ENCODE data around the gene OTULINL.

The OTULINL gene

DNA sequence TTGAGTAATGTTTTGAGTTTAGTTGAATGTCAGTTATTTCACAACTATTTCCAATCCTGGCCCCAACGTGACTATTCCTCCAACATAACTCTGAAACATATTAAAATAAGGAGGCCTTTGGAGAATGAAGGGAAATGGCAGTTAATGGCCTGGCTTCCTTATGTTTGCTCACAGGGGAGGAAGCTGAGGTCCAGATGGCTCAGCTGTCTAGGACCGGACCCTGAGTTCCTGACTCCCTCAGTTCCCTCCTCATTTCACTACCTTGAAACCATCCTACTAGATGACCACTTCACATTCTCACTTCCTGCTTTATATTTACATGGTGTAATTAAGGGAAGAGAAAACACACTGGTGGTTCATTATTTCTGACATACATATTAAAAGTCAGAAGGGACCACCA is 6.6 kb downstream of the OTULINL start:
- CTCF ChIA-PET: interaction anchor here (1.4 to 3.0 kb wide), 4 partner anchors 9 to 189 kb away, joined by 4 to 7 read pairs (median 4); no protein-coding TSS in a partner anchor
- POLR2A ChIA-PET: no interaction called here
- no peak for DNase-seq (ENCODE audit: extremely low spot score)
- TF ChIP-seq, protein P1, sequence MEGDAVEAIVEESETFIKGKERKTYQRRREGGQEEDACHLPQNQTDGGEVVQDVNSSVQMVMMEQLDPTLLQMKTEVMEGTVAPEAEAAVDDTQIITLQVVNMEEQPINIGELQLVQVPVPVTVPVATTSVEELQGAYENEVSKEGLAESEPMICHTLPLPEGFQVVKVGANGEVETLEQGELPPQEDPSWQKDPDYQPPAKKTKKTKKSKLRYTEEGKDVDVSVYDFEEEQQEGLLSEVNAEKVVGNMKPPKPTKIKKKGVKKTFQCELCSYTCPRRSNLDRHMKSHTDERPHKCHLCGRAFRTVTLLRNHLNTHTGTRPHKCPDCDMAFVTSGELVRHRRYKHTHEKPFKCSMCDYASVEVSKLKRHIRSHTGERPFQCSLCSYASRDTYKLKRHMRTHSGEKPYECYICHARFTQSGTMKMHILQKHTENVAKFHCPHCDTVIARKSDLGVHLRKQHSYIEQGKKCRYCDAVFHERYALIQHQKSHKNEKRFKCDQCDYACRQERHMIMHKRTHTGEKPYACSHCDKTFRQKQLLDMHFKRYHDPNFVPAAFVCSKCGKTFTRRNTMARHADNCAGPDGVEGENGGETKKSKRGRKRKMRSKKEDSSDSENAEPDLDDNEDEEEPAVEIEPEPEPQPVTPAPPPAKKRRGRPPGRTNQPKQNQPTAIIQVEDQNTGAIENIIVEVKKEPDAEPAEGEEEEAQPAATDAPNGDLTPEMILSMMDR (IDR thresholded peaks at IDR 0.05; ENCODE audit: control extremely low read depth, extremely low read depth, low read depth, missing control alignments): no peak

DNA sequence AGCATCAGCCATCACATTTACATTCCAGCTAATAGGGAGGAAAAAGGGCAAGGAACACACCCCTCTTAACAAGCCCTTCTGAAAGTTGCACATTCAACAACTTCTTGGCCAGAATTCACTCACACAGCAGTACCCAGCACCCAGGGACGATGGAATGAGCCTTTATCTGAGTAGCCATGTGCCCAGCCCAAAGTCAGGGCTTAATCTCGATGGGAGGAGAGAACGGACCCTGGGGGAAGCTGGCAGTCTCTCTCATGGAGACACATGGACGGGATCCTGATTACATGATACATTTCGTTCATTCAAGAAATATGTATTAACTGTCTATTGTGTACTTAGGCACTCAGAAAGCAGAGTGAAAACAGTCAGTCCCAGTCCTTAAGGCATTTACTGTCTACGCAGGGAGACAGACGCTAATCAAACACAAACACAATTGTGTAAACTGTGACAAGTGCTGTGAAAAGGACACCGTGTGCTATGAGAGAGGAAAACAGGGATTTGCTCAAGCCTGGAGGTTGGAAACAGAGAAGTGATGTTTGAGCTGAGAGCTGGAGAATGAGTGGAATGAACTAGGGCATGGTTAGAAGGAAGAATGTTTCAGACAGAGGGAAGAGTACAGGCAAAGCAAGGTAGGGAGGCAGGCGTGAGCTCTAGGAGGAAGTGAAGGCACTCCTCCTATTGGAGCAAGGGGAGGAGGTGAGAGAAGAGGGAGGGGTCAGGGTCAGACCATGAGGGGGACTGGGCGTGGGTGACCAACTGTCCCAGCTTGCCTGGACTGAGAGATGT is 7.4 kb downstream of the OTULINL start:
- ChIA-PET POLR2A (no interaction called here), CTCF (interaction anchor here (0.7 to 1.8 kb wide), 3 partner anchors 11 to 190 kb away, joined by 3 to 4 read pairs (median 4); no protein-coding TSS in a partner anchor)
- TF ChIP-seq, protein P1 (IDR thresholded peaks at IDR 0.05; ENCODE audit: control extremely low read depth, extremely low read depth, low read depth, missing control alignments): no peak
- no peak for DNase-seq (ENCODE audit: extremely low spot score)

DNA sequence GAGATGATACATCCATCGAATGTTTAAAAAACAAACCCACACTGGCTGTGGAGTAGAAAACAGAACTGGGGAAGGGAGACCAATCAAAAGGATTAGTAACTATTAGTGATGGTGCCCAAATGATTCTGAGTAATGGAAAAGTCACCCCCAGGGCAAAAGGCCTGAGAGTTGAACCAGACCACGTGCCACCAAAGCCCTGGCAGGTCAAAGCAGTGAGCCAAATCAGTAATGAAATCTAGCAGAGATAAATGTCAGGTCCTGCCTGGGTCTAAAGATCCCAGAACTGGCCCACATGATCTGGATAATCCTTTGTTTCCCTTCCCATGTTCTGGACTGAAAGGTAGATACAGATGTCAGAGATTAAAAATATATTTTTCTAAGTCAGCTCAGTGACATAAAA is 9.4 kb downstream of the OTULINL start:
- no peak for DNase-seq (ENCODE audit: extremely low spot score)
- CTCF ChIA-PET: interaction anchor here (0.9 to 1.9 kb wide), 2 partner anchors 11 to 14 kb away, joined by 3 to 4 read pairs; no protein-coding TSS in a partner anchor
- TF ChIP-seq, protein P1 (IDR thresholded peaks at IDR 0.05; ENCODE audit: control extremely low read depth, extremely low read depth, low read depth, missing control alignments): no peak
- POLR2A ChIA-PET: no interaction called here

DNA sequence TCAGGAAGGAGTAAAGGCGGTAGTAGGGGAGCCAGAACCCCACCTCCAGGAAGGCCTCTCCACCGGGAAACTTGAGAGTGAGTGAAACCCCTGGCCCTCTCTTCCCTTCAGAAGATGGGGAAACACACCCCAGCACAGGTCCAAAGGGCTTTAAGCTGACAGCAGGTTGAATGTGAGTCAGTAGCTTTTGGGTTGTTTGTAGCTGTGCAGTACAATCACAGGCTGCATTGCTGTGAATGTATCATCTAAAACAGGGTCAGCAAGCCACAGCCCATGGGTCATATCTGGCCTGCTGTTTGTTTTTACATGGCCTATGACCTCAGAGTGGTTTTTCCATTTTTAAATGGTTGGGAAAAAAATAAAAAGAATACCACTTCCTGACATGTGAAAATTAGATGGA is 10.0 kb downstream of the OTULINL start:
- POLR2A ChIA-PET: no interaction called here

DNA sequence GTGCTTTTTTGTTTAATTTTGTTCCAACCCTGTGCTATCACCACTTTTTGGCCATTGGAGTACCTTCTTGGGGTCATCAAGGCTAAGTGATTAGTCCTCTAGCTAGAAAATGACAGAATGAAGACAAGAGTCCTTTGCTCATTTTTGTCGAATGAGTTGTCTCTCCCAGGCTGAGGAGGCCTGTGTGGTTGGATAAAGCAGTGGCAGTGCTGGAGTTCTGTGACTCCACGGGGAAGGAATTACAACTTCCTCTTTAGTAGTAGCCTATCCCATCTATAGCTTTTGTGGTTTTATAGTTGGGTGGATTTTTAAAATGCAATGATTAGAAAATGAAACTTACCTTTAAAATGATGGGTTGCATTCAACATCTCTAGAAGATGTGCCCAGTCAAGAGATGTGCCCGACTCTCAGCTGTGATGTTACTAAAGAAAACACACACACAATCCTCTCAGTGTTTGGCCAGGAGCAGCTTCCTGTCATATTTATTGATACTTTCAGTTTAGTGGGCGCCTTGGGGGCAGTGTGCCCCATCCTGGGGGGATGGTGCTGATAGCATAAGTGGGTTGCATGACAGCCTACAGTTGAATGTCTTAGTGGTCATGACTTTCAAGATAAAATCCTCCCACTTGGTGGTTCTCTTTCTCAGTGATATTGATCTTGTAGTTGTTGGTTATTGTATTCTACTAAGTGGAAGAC is 11.9 kb downstream of the OTULINL start:
- POLR2A ChIA-PET: no interaction called here
- CTCF ChIA-PET: interaction anchor here (1.3 kb wide), 1 partner anchor 11 kb away, joined by 5 read pairs; no protein-coding TSS in a partner anchor
- TF ChIP-seq, protein P1 (IDR thresholded peaks at IDR 0.05; ENCODE audit: control extremely low read depth, extremely low read depth, low read depth, missing control alignments): no peak
- no peak for DNase-seq (ENCODE audit: extremely low spot score)

More for the DNA sequence above, 10.0 kb downstream of the OTULINL start:
- TF ChIP-seq, protein P1 (IDR thresholded peaks at IDR 0.05; ENCODE audit: control extremely low read depth, extremely low read depth, low read depth, missing control alignments): no peak
- CTCF ChIA-PET: interaction anchor here (1.3 to 1.9 kb wide), 3 partner anchors 12 to 228 kb away, joined by 3 to 4 read pairs (median 4); no protein-coding TSS in a partner anchor
- no peak for DNase-seq (ENCODE audit: extremely low spot score)

DNA sequence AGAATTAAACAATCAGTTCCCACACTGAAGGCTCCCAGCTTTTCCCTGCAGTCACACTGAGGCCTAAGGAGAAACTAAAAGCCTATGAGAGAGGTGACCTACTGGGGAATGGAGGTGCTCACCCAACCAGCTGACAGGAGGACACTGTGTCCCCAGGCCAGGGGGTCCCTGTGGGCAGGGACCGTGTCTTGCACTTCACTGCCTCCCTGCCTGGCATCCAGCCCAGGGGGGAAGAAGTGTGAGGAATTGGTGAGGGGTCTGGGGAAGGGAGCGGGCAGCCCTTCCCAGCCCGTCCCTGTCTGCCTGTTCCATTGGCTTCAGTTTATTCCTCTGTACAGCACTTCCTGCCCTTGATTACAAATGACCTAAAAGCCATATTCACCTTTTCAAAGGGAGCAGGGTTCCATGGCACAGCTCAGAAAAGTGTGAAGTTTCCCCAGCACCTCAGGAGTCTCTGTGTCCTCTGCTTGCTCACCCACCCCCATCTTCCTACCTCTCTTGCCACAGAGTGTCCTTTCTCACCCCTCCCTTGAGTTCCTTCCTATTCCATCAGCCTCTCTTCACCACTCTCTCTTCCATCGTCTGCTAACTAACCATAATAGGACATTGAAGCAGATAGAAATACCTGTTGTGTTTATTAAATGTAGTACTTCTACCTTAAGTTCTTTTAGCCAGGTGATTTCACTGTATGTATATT is 12.9 kb downstream of the OTULINL start:
- CTCF ChIA-PET: interaction anchor here (1.1 kb wide), 1 partner anchor 238 kb away, joined by 3 read pairs; no protein-coding TSS in a partner anchor
- TF ChIP-seq, protein P1 (IDR thresholded peaks at IDR 0.05; ENCODE audit: control extremely low read depth, extremely low read depth, low read depth, missing control alignments): no peak
- POLR2A ChIA-PET: no interaction called here
- DNase-seq (ENCODE audit: extremely low spot score): no peak
